Caco-2 (cell line): ENCODE results near the gene RNF214. TPM values are rescaled to one million over a fixed set of nuclear protein-coding genes. Genes with fewer than 3 reads are reported as not detected.
"Not testable (repeated sequence)": the region's sequence is repeated elsewhere in the genome, so short reads cannot be mapped to it uniquely, and the experiment has no call there.

Experiments
- BruUV-seq: library from RNA; stranded (reverse); fragments of 400-500 nt; replicated peaks from 2 replicates; lab custom pipeline; 2021; lab: Mats Ljungman, UMichigan
- CTCF ChIA-PET: fragments of 300-600 bp; sonication (Branson Sonifier 250); formaldehyde crosslinking; loops from one replicate; lab custom pipeline; 2022; ENCODE audit warnings: antibody characterized with exemption; lab: Charles Lee
- POLR2A ChIA-PET: fragments of 300-600 bp; sonication (Branson Sonifier 250); formaldehyde crosslinking; loops from one replicate; lab custom pipeline; 2022; ENCODE audit warnings: antibody characterized with exemption; lab: Charles Lee
- DNase-seq, 2 experiments: peaks; one replicate each; pipeline versions ENCODE4 v3.0.0 to v3.0.0-alpha.2; 2020 to 2022
- H3K27me3 ChIP-seq: replicated peaks from 2 replicates; pipeline ENCODE4 v1.6.0; 2011; ENCODE audit warnings: low read length; ENCODE audit not compliant: control insufficient read depth, insufficient read depth
- H3K36me3 ChIP-seq: 2 replicates; pipeline ENCODE4 v1.5.1; 2011; ENCODE audit warnings: low read length; ENCODE audit not compliant: control insufficient read depth, insufficient read depth
- H3K4me1 ChIP-seq: fragments of 250-450 bp; sonication (Bioruptor Pico); 2 replicates; pipeline ENCODE4 v1.5.1; 2020; ENCODE audit warnings: mild to moderate bottlenecking
- H3K4me3 ChIP-seq: 2 replicates; pipeline ENCODE4 v1.5.1; 2011; ENCODE audit warnings: low read depth, mild to moderate bottlenecking, control low read depth, low read length
- H3K9me3 ChIP-seq: fragments of 250-450 bp; sonication (Bioruptor Pico); 2 replicates; pipeline ENCODE4 v1.5.1; 2020; ENCODE audit warnings: mild to moderate bottlenecking, moderate library complexity
- H3K27ac Mint-ChIP-seq: one replicate; pipeline ENCODE4 v1.8.0; 2022; ENCODE audit warnings: mixed read lengths; ENCODE audit not compliant: unreplicated experiment
- H3K27me3 Mint-ChIP-seq: one replicate; pipeline ENCODE4 v1.8.0; 2022; ENCODE audit warnings: mixed read lengths; ENCODE audit not compliant: insufficient read depth, unreplicated experiment
- H3K36me3 Mint-ChIP-seq: one replicate; pipeline ENCODE4 v1.8.0; 2022; ENCODE audit warnings: mild to moderate bottlenecking, mixed read lengths; ENCODE audit not compliant: insufficient read depth, unreplicated experiment
- H3K4me1 Mint-ChIP-seq: one replicate; pipeline ENCODE4 v1.8.0; 2022; ENCODE audit warnings: low read depth, mixed read lengths; ENCODE audit not compliant: unreplicated experiment
- H3K4me3 Mint-ChIP-seq: one replicate; pipeline ENCODE4 v1.8.0; 2022; ENCODE audit warnings: mild to moderate bottlenecking, moderate library complexity, mixed read lengths; ENCODE audit not compliant: unreplicated experiment
- H3K9me3 Mint-ChIP-seq: one replicate; pipeline ENCODE4 v1.8.0; 2022; ENCODE audit warnings: mixed read lengths; ENCODE audit not compliant: unreplicated experiment
- CTCF ChIP-seq, 2 experiments: fragments of 200-600 bp in 1 of 2; IDR thresholded peaks; 1 replicate in 1 of 2; 2 replicates in 1 of 2; pipeline versions ENCODE4 v1.5.1 to v1.8.0; 2011 to 2022; ENCODE audit warnings: antibody characterized with exemption in 1 of 2, control low read depth in 1 of 2, inconsistent platforms in 1 of 2, low read depth in 1 of 2, low read length in 1 of 2, mild to moderate bottlenecking in 1 of 2, moderate library complexity in 1 of 2; ENCODE audit not compliant: insufficient read depth in 1 of 2, severe bottlenecking in 1 of 2, unreplicated experiment in 1 of 2
- intact Hi-C: fragments of 100-400 bp; cut with micrococcal nuclease; formaldehyde crosslinking; loops from one replicate; pipeline ENCODE4 v1.10.0; 2022; ENCODE audit not compliant: unreplicated experiment
- total RNA-seq: library from RNA; stranded (reverse); gene quantifications from 2 replicates; pipeline ENCODE4 v1.2.3, GENCODE V29; 2022

The RNF214 gene
- total RNA-seq, 1 experiment from 2014 or later = 55.8 TPM

GRCh38 chr11:117203069-117203407, 29.4 kb upstream of the RNF214 start:
- H3K27me3 ChIP-seq = no peaks in the 10 kb centered on the region
- BruUV-seq = no TSS peak
- intact Hi-C loops = no loop called here
- H3K4me3 ChIP-seq = no peak overlapping the region
- H3K4me1 Mint-ChIP-seq = peaks cover 26% of the 10 kb centered on the region
- H3K27me3 Mint-ChIP-seq = no peaks in the 10 kb centered on the region
- no peaks in the 10 kb centered on the region for H3K36me3 ChIP-seq
- ChIA-PET POLR2A (interaction anchor here (1.3 to 1.4 kb wide), 2 partner anchors 10 to 24 kb away, joined by 3 to 6 read pairs; partner anchors contain the start of gene SIDT2), CTCF (no interaction called here)
- H3K27ac Mint-ChIP-seq = peak overlapping the region; percentile 54
- no peak for TF ChIP-seq CTCF (IDR thresholded peaks at IDR 0.05; ENCODE audit: insufficient read depth in 1 of 2, low read depth in 1 of 2, low read length in 1 of 2, severe bottlenecking in 1 of 2, unreplicated experiment in 1 of 2)
- H3K4me1 ChIP-seq = peaks cover 25% of the 10 kb centered on the region
- no peaks in the 10 kb centered on the region for H3K9me3 ChIP-seq
- peaks cover 50% of the 10 kb centered on the region for H3K36me3 Mint-ChIP-seq
- no peak for DNase-seq
- no peaks in the 10 kb centered on the region for H3K9me3 Mint-ChIP-seq
- no peak overlapping the region for H3K4me3 Mint-ChIP-seq

GRCh38 chr11:117204283-117205080, 28.0 kb upstream of the RNF214 start:
- peaks cover 20% of the 10 kb centered on the region for H3K4me1 Mint-ChIP-seq
- no peak overlapping the region for H3K4me3 ChIP-seq
- no peak for TF ChIP-seq CTCF (IDR thresholded peaks at IDR 0.05; ENCODE audit: insufficient read depth in 1 of 2, low read depth in 1 of 2, low read length in 1 of 2, severe bottlenecking in 1 of 2, unreplicated experiment in 1 of 2)
- ChIA-PET POLR2A (interaction anchor here (0.6 kb wide), 1 partner anchor 19 kb away, joined by 3 read pairs; no protein-coding TSS in a partner anchor), CTCF (interaction anchor here (0.7 kb wide), 1 partner anchor 22 kb away, joined by 3 read pairs; no protein-coding TSS in a partner anchor)
- no peak overlapping the region for H3K4me3 Mint-ChIP-seq
- peaks cover 13% of the 10 kb centered on the region for H3K4me1 ChIP-seq
- H3K9me3 ChIP-seq = no peaks in the 10 kb centered on the region
- peaks cover 59% of the 10 kb centered on the region for H3K36me3 Mint-ChIP-seq
- no peak overlapping the region for H3K27ac Mint-ChIP-seq
- intact Hi-C loops = no loop called here
- no peaks in the 10 kb centered on the region for H3K36me3 ChIP-seq
- H3K9me3 Mint-ChIP-seq = no peaks in the 10 kb centered on the region
- no peaks in the 10 kb centered on the region for H3K27me3 Mint-ChIP-seq
- BruUV-seq = TSS peak; percentile 37
- no peaks in the 10 kb centered on the region for H3K27me3 ChIP-seq
- no peak for DNase-seq

- peak in 1 of 2 experiments; percentile 3 for TF ChIP-seq CTCF (IDR thresholded peaks at IDR 0.05; ENCODE audit: insufficient read depth in 1 of 2, low read depth in 1 of 2, low read length in 1 of 2, severe bottlenecking in 1 of 2, unreplicated experiment in 1 of 2)
- no peak overlapping the region for H3K4me3 Mint-ChIP-seq
- no peak overlapping the region for H3K4me3 ChIP-seq
- DNase-seq = no peak
- H3K36me3 Mint-ChIP-seq = peaks cover 65% of the 10 kb centered on the region
- POLR2A ChIA-PET = no interaction called here
- intact Hi-C loops = no loop called here
- no peak overlapping the region for H3K27ac Mint-ChIP-seq
- H3K36me3 ChIP-seq = no peaks in the 10 kb centered on the region
- no peaks in the 10 kb centered on the region for H3K27me3 ChIP-seq
- H3K9me3 ChIP-seq = no peaks in the 10 kb centered on the region
- BruUV-seq = TSS peak; percentile 42
- peaks cover 13% of the 10 kb centered on the region for H3K4me1 Mint-ChIP-seq
- no peaks in the 10 kb centered on the region for H3K9me3 Mint-ChIP-seq
- no peaks in the 10 kb centered on the region for H3K27me3 Mint-ChIP-seq
- H3K4me1 ChIP-seq = peaks cover 5% of the 10 kb centered on the region
- CTCF ChIA-PET = interaction anchor here (0.6 to 0.7 kb wide), 2 partner anchors 21 to 112 kb away, joined by 3 to 4 read pairs; no protein-coding TSS in a partner anchor
Measured at GRCh38 chr11:117205211-117205818, 27.2 kb upstream of the RNF214 start.

- intact Hi-C loops, H3K4me3 Mint-ChIP-seq, H3K9me3 Mint-ChIP-seq, H3K27ac Mint-ChIP-seq, H3K27me3 ChIP-seq, H3K4me3 ChIP-seq, H3K4me1 ChIP-seq, H3K36me3 ChIP-seq, H3K4me1 Mint-ChIP-seq, H3K9me3 ChIP-seq, DNase-seq, BruUV-seq, H3K27me3 Mint-ChIP-seq, POLR2A ChIA-PET: not testable (repeated sequence)
- CTCF ChIA-PET = interaction anchor here (0.6 kb wide), 1 partner anchor 112 kb away, joined by 4 read pairs; no protein-coding TSS in a partner anchor
- peaks cover 63% of the 10 kb centered on the region for H3K36me3 Mint-ChIP-seq
Measured at GRCh38 chr11:117206111-117206510, 26.4 kb upstream of the RNF214 start.
